Neural crest cell (in vitro differentiated cells): ENCODE measurements around the gene COL5A1. TPM values are rescaled to one million over a fixed set of nuclear protein-coding genes. Genes with fewer than 3 reads are reported as not detected.
"Not testable (repeated sequence)": the region's sequence is repeated elsewhere in the genome, so short reads cannot be mapped to it uniquely, and the experiment has no call there.

Experiments used
- DNase-seq: peaks from one replicate; pipeline ENCODE4 v3.0.0; 2021; ENCODE audit warnings: low read depth, mixed read lengths, low spot score
- H3K27ac Mint-ChIP-seq: one replicate; pipeline ENCODE4 v1.8.0; 2021; ENCODE audit warnings: mild to moderate bottlenecking, mixed read lengths; ENCODE audit not compliant: unreplicated experiment
- H3K27me3 Mint-ChIP-seq: 2 replicates; pipeline ENCODE4 v1.8.0; 2021; ENCODE audit warnings: low read depth, mild to moderate bottlenecking, mixed read lengths
- H3K36me3 Mint-ChIP-seq: 2 replicates; pipeline ENCODE4 v1.8.0; 2021; ENCODE audit warnings: low read depth, mild to moderate bottlenecking, mixed read lengths
- H3K4me1 Mint-ChIP-seq: 2 replicates; pipeline ENCODE4 v1.8.0; 2021; ENCODE audit warnings: mixed read lengths
- H3K4me3 Mint-ChIP-seq: one replicate; pipeline ENCODE4 v1.8.0; 2021; ENCODE audit warnings: mild to moderate bottlenecking, mixed read lengths
- H3K9me3 Mint-ChIP-seq: 2 replicates; pipeline ENCODE4 v1.8.0; 2021; ENCODE audit warnings: mixed read lengths
- total RNA-seq: library from RNA; stranded (reverse); gene quantifications from 2 replicates; pipeline ENCODE4 v1.2.1, GENCODE V29; 2021
- TF ChIP-seq, protein P1 (sequence below): fragments of 200-600 bp; sonication (generic); conservative IDR thresholded peaks from 2 replicates; pipeline ENCODE4 v1.5.0; 2021; ENCODE audit warnings: antibody characterized with exemption, mild to moderate bottlenecking

The COL5A1 gene
- total RNA-seq, 1 donor from 2014 or later = 19.4 TPM

DNA sequence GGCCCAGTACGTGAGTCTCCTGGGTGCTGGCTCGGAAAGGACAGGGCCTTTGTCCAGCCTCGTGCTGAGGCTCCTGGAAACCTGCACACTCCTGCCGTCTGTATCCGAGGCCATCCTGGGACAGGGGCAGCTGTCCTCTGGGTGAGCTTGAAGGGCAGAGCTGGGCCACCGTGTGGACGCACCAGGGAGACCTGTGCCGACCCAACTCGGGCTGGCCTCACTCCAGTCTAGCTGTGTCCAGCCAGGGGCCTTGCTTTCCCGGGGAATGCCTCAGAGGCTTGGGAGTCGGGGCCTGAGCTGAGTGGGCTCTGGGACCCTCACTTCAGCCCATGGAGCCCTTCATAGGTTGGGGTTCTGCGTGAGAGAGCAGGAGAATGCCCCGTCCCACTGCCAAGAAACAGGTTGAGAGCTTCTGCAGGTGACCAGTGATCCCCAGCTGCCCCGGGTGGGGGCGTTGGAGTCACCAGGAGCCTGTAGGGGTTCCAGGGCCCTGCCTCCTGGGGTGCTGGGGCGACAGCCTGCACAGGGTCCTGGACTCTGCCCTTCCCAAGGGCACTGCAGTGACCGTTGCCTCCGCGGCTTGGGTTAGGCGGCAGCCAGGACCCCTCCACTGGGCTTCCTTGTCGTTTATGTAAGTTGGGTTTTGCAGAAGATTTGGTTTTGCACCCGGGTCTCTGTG lies 60.1 kb downstream of the COL5A1 start:
- TF ChIP-seq, protein P1, sequence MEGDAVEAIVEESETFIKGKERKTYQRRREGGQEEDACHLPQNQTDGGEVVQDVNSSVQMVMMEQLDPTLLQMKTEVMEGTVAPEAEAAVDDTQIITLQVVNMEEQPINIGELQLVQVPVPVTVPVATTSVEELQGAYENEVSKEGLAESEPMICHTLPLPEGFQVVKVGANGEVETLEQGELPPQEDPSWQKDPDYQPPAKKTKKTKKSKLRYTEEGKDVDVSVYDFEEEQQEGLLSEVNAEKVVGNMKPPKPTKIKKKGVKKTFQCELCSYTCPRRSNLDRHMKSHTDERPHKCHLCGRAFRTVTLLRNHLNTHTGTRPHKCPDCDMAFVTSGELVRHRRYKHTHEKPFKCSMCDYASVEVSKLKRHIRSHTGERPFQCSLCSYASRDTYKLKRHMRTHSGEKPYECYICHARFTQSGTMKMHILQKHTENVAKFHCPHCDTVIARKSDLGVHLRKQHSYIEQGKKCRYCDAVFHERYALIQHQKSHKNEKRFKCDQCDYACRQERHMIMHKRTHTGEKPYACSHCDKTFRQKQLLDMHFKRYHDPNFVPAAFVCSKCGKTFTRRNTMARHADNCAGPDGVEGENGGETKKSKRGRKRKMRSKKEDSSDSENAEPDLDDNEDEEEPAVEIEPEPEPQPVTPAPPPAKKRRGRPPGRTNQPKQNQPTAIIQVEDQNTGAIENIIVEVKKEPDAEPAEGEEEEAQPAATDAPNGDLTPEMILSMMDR = no peak
- H3K9me3 Mint-ChIP-seq = no peaks in the 10 kb centered on the region
- no peak overlapping the region for H3K4me3 Mint-ChIP-seq
- no peak overlapping the region for H3K27ac Mint-ChIP-seq
- no peak for DNase-seq
- H3K4me1 Mint-ChIP-seq = peaks cover 6% of the 10 kb centered on the region
- H3K36me3 Mint-ChIP-seq = no peaks in the 10 kb centered on the region
- peaks cover 16% of the 10 kb centered on the region for H3K27me3 Mint-ChIP-seq

DNA sequence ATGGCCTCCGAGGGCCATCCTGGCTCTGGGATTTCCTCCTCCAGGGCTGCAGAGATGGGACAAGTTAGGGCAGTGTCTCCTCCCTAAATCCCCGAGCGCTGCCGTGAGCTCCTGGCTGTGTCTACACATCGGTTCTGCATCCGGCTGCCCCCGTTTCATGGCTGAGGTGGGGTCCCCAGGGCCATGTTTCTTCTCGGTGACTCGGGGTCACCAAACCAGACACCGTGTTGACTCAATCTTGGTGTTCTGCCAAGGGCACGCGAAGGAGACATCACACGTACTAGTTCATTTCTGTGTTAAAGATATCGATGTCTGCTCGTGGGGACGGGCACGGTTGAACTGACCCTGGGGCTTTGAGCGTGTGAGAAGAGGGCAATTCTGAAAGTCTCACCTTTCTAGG lies 60.7 kb downstream of the COL5A1 start:
- no peak overlapping the region for H3K27ac Mint-ChIP-seq
- TF ChIP-seq, protein P1 = no peak
- H3K36me3 Mint-ChIP-seq = no peaks in the 10 kb centered on the region
- no peak for DNase-seq
- H3K4me1 Mint-ChIP-seq = peaks cover 6% of the 10 kb centered on the region
- no peak overlapping the region for H3K4me3 Mint-ChIP-seq
- H3K9me3 Mint-ChIP-seq = no peaks in the 10 kb centered on the region
- H3K27me3 Mint-ChIP-seq = peaks cover 16% of the 10 kb centered on the region

DNA sequence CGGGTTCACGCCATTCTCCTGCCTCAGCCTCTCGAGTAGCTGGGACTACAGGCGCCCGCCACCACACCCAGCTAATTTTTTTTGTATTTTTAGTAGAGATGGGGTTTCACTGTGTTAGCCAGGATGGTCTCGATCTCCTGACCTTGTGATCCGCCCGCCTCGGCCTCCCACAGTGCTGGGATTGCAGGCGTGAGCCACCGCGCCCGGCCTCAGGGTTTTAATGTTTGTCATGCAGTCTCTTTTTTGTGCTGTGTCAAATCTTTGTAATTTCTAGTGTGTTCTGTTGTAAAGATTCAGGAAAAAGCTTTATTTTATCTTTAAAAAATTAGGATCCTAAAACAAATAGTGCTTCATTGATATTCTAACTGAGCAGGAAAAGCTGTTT lies 62.1 kb downstream of the COL5A1 start:
- not testable (repeated sequence) for H3K4me1 Mint-ChIP-seq, DNase-seq, H3K9me3 Mint-ChIP-seq, H3K27ac Mint-ChIP-seq, H3K36me3 Mint-ChIP-seq, H3K4me3 Mint-ChIP-seq
- peaks cover 13% of the 10 kb centered on the region for H3K27me3 Mint-ChIP-seq

DNA sequence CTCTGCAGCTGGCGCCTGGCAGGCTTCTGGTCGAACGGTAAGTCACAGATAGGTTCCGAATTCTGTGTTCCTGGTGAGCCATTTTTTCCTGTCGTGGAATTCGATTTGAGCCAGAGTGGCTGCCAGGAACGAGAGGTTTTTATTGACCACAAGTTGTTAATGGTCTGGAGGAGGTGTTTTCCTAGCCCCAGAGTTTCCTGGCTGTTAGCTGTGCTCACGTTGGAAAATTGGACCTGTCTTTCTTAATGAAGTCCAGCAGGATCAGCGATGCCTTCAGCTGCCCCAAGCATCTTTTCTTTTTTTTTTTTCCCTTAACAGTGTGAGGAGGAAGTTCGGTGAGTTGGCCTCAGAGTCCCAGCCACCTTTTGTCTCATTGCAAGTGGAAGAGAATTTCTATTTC lies 62.9 kb downstream of the COL5A1 start:
- DNase-seq = no peak
- H3K27ac Mint-ChIP-seq = no peak overlapping the region
- no peaks in the 10 kb centered on the region for H3K4me1 Mint-ChIP-seq
- H3K4me3 Mint-ChIP-seq = no peak overlapping the region
- no peaks in the 10 kb centered on the region for H3K36me3 Mint-ChIP-seq
- TF ChIP-seq, protein P1 = no peak
- H3K27me3 Mint-ChIP-seq = peaks cover 10% of the 10 kb centered on the region
- H3K9me3 Mint-ChIP-seq = no peaks in the 10 kb centered on the region

DNA sequence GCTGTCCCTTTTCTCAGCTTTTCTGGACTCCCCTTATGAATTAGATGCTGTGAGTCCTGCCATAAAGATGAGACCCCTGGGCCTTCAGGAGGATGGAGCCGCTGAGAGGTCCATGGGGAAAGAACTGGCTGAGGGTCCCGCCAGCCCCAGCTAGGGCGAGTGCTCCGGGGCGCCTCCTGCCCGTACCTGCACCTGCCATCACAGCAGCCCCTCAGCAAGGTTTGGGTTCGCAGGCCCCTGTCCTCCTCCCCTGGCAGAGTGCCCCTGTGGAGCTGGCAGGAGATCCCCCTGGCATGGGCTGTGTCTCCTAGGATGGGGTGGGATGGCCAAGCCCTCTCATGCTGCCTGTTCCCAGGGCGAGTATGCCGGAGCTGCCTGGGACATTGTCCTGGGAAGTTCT lies 64.2 kb downstream of the COL5A1 start:
- Mint-ChIP-seq H3K4me3 (no peak overlapping the region), H3K36me3 (no peaks in the 10 kb centered on the region), H3K4me1 (no peaks in the 10 kb centered on the region), H3K27me3 (peaks cover 3% of the 10 kb centered on the region), H3K27ac (no peak overlapping the region), H3K9me3 (no peaks in the 10 kb centered on the region)
- DNase-seq = no peak
- TF ChIP-seq, protein P1 = no peak

DNA sequence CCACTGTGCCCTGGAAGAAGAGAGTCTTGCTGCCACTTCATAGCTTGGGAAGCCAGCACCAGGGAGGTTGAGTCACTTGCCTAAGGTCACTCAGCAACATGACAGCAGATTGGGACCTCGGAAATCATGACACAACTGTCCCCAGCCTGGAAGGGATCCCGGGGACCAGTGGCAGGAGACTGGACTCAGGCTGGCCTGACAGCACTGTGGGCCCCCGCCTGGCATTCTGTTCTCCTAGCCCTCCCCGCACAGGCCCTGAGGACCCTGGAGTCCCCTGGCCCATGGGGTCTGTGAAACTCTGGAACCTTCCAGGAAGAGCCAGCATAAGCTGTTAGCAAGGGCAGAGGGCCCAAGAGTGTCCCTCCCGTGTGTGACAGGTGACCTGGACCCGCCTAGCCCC lies 64.9 kb downstream of the COL5A1 start:
- Mint-ChIP-seq H3K9me3 (no peaks in the 10 kb centered on the region), H3K27ac (no peak overlapping the region), H3K36me3 (no peaks in the 10 kb centered on the region), H3K4me3 (no peak overlapping the region), H3K4me1 (no peaks in the 10 kb centered on the region), H3K27me3 (peaks cover 3% of the 10 kb centered on the region)
- TF ChIP-seq, protein P1 = no peak
- DNase-seq = no peak
